ENCODE measurements around the gene IRF2BP2.

The IRF2BP2 gene

GRCh38 chr1:234613128-234613875 lies 3.3 kb upstream of the IRF2BP2 start:
- no peak for DNase-seq (ENCODE audit: low read depth)

DNA sequence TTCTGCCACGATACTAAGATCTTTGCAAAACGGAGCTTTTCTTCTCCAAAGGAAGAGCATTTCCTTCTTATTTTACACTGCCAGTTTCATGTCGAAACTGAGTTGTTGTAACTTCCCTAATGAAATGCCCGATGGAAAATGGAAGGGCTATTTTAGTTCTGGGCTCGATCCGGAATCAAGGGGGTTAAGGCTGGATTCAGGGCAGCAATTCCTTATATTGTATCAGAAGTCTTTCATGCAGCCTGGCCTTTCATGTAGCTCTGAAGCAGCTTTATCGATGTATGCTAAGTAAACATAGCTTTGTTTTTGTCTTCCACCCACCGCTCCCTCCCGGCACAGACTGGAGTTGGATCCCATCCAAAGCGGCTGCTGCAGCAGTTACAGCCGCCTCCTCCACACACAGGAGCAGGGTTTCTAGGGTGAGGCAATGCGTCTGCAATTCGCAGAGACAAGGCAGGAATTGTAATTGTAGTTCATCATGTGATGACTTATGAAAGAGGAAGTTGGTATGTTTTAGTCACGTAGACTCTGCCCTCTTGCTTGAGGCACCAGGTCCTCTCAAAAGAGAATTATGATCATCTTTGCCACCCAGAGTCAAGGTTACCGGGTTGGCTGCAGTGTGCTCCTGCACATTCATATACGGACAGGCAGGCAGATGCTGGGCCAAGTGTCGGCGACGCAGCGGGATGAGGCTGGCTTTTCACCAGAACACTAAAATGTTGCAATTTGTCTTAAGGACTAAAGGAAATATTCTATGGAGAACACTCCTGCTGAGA lies 2.6 kb upstream of the IRF2BP2 start:
- peak; percentile 54 for DNase-seq (ENCODE audit: low read depth)

DNA sequence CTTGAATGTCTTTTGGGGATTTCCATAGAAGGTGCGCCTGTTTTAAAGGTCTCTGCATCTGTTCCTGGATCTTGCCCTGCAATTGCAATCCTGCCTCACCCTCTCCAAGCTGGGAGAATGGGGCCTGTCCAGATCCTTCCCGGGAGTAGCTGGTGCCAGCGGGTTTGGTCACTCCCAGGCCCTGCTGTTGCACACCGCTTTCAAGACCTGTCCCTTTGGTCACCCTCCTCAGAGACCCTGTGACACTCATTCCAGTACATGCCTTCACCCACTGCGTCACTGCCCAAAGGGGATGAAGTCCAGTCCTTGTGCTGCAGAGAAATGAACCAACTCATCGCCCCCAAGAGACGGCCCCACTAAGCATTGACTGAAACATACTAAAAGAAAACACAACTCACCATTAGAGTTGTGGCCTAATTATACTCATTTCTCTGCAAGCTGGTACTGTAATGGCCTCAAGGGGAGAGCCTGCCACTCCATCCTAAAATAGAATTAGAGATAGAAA lies 1.9 kb upstream of the IRF2BP2 start:
- DNase-seq (ENCODE audit: low read depth): no peak

- no peak for DNase-seq (ENCODE audit: low read depth)
Measured at GRCh38 chr1:234611225-234611846, 1.4 kb upstream of the IRF2BP2 start.

GRCh38 chr1:234610666-234611224 lies 767 bp upstream of the IRF2BP2 start:
- DNase-seq (ENCODE audit: low read depth): peak; percentile 89

DNA sequence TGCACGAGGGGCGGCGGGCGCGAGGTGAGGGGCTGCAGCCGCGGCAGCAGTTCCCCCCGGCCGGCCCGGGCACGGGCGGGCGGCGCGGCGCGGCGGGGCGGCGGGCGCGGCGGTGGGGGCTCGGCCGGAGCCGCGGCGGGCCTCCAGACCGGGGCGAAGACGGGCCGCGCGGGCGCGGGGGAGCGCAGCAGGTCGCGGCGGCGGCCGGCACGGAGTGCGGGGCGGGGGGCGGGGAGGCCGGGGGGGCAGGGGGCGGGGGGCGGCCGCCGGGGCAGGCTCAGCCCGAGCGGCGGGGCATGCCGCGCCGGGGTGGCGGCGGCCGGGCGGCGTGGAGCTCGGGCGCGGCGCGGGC lies 311 bp downstream of the IRF2BP2 start:
- DNase-seq (ENCODE audit: low read depth): no peak

DNA sequence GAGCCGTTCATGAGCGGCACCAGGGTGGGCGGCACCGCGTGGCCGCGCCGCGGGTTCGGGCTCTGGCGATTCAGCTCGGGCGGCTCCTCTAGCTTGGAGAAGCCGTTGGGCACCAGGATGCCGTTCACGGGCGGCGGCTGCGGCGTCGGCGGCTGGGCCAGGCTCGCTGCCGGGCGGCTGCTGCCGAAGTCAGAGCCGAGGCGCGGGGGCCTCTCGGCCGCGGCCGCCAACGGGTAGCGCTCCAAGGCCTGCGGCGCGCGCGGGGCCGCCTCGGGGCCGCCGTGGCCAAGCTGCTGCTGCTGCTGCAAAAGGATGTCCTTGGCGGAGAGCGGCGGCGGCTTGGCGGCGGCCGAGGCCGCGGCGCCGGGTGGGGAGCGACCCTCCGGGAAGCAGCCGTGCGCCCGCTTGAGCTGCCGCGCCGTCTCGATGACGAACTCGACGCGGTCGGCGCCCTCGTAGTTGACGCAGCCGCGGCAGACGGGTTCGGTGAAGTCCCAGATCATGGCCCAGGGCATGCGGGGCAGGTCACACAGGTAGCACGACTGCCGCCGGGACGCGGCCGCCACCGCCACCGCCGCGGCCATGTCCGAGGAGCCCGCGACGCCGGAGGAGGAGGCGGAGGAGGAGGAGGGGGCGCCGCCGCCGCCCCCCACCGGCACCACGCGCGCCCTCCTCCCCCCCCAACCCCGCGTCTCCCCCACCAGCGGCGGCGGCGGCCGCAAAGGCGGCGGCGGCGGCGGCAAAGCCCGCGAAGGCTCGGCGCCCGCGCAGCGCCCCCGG lies 877 bp downstream of the IRF2BP2 start:
- DNase-seq (ENCODE audit: low read depth): peak; percentile 50

DNA sequence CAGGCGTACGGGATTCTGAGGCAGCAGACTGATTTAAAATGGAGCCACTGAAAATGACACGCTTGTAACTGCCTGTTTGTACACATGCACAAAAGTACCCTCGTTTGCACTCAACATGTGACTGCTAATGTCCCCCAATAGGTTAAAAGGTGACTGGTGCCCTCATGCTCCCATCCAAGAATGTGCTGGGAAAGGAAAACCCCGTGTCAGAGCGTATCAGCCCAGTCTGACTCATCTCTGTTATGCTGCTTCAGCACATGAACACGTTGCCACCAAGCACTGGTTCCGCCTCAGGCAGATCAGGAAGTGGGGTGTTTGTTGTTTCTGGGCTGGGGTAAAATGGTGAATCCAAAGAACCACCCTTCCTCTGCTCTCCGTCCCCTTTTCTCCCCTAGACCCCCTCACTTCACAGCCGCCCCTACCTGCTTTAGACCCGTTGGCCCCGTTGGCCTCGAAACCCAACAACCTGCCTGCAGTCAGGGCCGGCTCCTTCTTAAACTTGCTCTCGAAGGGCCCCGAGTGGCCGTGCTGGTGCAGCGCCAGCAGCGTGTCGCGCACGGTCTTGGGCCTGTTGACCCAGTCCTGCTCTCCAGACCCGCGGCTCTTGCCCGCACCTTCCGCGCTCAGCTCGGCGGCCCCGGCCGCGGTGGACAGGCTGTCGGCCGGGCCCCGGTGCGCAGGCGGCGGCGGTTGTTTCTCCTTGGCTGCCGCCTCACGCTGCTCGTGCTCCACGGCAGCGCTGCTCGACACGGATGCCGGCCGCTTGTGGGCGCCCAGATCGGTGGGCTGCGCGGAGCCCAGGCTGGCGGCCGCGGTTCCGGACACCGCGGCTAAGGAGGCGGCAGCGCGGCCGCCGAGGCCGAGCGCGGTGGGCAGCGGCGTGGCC lies 1.7 kb downstream of the IRF2BP2 start:
- peak; percentile 62 for DNase-seq (ENCODE audit: low read depth)

GRCh38 chr1:234607109-234608024 lies 2.6 kb downstream of the IRF2BP2 start:
- no peak for DNase-seq (ENCODE audit: low read depth)

DNA sequence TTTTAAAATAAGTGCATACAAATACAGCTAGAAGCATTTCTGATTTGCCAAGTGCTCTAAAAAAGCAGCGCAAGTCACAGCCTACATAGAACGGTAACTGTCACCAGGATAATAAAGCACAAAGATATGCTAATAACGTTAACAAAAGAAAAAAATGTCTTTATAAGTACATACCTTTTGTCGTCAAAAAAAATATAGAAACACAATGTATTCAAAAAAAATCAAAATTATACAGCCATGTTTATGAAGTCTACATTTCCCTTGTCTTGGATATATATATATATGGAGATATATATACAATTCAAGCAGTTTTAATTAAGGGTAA lies 3.2 kb downstream of the IRF2BP2 start:
- DNase-seq (ENCODE audit: low read depth): no peak

- peak; percentile 25 for DNase-seq (ENCODE audit: low read depth)
Measured at GRCh38 chr1:234605983-234606783, 3.8 kb downstream of the IRF2BP2 start.

DNA sequence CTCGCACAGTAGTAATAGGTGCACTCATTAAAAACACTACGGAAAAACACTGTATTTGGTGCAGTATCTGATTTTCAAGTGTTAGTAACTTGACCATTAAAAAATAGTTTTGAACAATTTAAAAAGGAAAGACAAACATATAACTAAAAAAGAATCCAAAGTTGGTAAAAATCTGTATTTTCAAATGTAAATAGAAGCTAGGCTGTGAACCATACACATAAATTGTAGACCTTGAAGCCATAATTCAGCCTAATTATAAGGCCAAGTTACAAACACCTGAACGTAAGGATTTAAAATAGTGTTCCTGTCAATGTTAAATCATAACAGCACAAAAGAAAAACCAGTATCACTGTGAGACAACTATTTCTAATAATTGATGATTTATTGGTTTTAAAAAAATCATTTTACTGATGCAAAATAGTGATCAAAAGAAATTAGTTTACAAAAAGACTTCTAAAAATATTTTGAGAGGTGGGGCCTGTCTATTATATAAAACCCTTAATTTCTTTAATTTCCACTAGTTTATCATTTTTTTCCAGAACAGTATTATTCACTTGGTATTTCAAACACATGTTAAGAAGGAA lies 4.5 kb downstream of the IRF2BP2 start:
- DNase-seq (ENCODE audit: low read depth): no peak

- DNase-seq (ENCODE audit: low read depth): no peak
Measured at GRCh38 chr1:234604495-234605398, 5.2 kb downstream of the IRF2BP2 start.

DNA sequence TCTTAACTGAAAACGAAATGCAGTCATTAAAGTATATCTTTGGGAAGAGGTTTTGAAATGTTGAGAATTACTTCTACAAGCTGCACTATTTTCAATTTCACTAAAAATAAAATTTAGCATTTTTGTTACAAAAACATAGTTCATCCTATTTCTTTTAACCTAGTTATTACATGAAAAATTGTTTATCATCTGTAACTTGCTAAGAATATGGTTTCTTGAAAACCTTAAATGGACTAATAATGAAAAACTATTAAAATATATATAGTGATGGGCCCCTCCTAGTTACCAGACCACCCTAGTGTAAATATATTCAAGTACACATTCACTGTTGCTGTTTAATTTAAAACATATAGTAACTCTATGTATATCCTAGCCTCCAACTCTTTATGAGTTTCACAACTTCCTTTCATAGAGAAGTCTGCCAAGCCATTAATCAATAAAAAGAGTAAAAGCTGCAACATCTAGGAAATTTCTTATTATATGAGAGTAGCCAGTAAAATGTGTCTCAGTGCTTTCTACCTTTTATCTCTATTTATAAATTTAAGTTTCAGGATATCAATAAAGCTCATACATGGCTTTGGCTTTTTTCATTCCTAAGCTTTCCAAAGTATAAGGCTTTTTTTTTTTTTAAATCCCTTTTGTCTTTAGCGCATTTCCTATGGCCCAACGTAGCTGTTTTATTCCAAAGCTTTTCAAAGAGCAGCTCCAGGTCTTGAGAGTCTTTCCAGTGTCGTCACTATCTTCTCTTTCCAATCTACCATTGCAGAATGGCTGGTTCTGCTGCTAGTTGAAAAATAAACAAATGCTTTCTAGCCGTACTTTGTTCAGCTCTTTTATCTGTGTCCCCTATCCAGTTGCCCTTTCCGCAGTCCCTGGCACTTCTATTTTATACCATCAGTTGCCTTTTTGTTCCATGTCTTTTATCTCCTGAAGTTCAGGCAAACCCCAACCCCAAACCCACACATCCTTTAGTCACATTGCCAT lies 6.5 kb downstream of the IRF2BP2 start:
- DNase-seq (ENCODE audit: low read depth): no peak

DNA sequence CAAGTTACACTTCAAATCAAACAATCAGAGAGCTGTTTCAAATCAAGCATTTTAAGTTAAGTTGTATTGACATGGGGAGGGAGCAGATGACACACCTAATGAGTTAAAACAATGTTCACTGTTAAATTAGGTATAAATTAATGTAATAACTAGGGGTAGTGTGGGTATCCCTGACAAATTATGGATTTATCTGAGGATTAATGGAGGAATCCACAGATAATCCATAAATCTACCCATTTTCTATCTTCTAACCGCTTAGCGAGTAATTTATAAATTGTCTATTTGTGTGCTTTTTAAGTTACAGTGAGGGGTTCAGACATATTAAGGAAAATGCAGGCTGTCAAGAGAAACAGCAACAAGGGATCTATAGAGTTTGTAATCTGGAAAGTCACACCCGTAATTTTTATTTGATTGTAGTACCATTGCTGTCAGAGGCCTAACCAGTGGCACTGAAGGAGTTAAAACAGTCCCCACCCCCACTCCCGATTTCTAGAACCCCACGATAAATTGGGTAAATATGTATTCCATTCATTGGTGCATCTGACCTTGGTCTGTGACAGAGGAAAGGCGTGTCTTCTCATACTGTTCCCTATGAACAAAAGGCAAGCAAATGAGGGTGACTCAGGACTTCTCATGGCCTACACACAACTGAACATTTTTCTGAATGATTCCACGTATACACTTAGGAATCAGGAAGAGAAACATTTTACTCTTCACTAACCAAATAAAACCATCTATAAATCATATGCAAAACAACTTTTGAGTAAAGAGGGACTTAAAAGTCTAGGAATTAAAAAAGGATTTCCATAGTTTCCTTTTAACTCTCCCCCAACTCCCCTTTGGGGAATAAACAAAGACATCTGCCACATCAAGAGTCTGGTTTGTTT lies 7.4 kb downstream of the IRF2BP2 start:
- no peak for DNase-seq (ENCODE audit: low read depth)
